HFFc6 (cell line): Measurements from ENCODE around the gene GSAP. TPM values are rescaled to one million over a fixed set of nuclear protein-coding genes. Genes with fewer than 3 reads are reported as not detected.

Experiments
- DNase-seq: peaks from one replicate; pipeline ENCODE4 v3.0.0-alpha.2; 2018
- H3K27ac Mint-ChIP-seq: 2 replicates; pipeline ENCODE4 v1.8.0; 2020; ENCODE audit warnings: mild to moderate bottlenecking, mixed read lengths
- H3K27me3 Mint-ChIP-seq: 2 replicates; pipeline ENCODE4 v1.8.0; 2021; ENCODE audit warnings: mild to moderate bottlenecking, moderate library complexity, mixed read lengths; ENCODE audit not compliant: insufficient read depth
- H3K36me3 Mint-ChIP-seq: 2 replicates; pipeline ENCODE4 v1.8.0; 2021; ENCODE audit warnings: low read depth, mixed read lengths
- H3K4me1 Mint-ChIP-seq: 2 replicates; pipeline ENCODE4 v1.8.0; 2020; ENCODE audit warnings: low read depth, mixed read lengths
- H3K4me3 Mint-ChIP-seq: 2 replicates; pipeline ENCODE4 v1.8.0; 2020; ENCODE audit warnings: mild to moderate bottlenecking, moderate library complexity, mixed read lengths
- H3K9me3 Mint-ChIP-seq: 2 replicates; pipeline ENCODE4 v1.8.0; 2020; ENCODE audit warnings: mild to moderate bottlenecking, mixed read lengths
- CTCF ChIP-seq: fragments of 200-600 bp; sonication (generic); IDR thresholded peaks from 2 replicates; pipeline ENCODE4 v1.5.0; 2021; ENCODE audit warnings: antibody characterized with exemption, mild to moderate bottlenecking
- total RNA-seq, 6 experiments: library from RNA; stranded (reverse); fragmentation: NEBNext Ultra II Directional; extraction: Animal tissue kit (Norgen Biotek cat#: 25700); gene quantifications; 2 replicates in 1 of 6; 3 replicates in 5 of 6; pipeline ENCODE4 v1.2.3, GENCODE V29; 2021

The GSAP gene
- total RNA-seq, 6 experiments from 2014 or later = 1.4 to 2.8 (median 2.2) TPM

- no peak for DNase-seq
- Mint-ChIP-seq H3K27ac (no peak overlapping the region), H3K27me3 (no peaks in the 10 kb centered on the region), H3K4me3 (peak overlapping the region; percentile 70), H3K36me3 (no peaks in the 10 kb centered on the region), H3K9me3 (no peaks in the 10 kb centered on the region), H3K4me1 (peaks cover 61% of the 10 kb centered on the region)
- TF ChIP-seq CTCF = no peak
Observed at GRCh38 chr7:77415476-77415822, 700 bp downstream of the GSAP start.

DNA sequence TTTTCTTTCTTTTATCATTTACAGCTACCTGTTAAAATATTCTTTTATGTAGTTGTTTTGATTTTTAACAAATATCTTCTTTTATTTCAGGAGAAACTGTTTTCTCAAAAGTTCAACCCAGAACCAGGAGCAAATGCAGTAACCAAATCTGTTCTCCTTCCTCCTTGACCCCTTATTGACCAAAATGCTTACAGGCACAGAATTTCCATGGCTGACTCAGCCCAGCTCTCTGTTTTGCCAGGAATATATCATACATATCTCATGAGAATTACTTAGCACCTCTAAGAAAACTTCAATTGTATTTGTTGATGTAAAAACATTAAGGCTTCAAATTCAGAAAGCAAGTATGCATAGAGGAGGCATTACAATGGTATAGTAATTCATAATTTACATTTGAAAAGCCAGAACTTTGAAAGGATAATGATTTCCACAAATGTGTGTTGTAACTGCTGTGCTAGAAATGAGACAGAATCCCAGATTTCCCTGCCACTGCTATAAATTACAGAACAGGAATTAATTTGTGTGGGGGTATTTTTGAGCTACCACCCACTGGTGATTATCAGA, 2.2 kb downstream of the GSAP start:
- Mint-ChIP-seq H3K27ac (peak overlapping the region; percentile 11; the same call in 1 of the 2 replicates), H3K9me3 (no peaks in the 10 kb centered on the region), H3K4me3 (no peak overlapping the region), H3K4me1 (peaks cover 69% of the 10 kb centered on the region), H3K27me3 (no peaks in the 10 kb centered on the region), H3K36me3 (no peaks in the 10 kb centered on the region)
- no peak for DNase-seq
- TF ChIP-seq CTCF = no peak

GRCh38 chr7:77413128-77413527, 3.0 kb downstream of the GSAP start:
- no peaks in the 10 kb centered on the region for H3K36me3 Mint-ChIP-seq
- DNase-seq = no peak
- H3K27me3 Mint-ChIP-seq = no peaks in the 10 kb centered on the region
- H3K4me1 Mint-ChIP-seq = peaks cover 66% of the 10 kb centered on the region
- no peak overlapping the region for H3K27ac Mint-ChIP-seq
- H3K4me3 Mint-ChIP-seq = no peak overlapping the region
- no peaks in the 10 kb centered on the region for H3K9me3 Mint-ChIP-seq
- TF ChIP-seq CTCF = no peak

DNA sequence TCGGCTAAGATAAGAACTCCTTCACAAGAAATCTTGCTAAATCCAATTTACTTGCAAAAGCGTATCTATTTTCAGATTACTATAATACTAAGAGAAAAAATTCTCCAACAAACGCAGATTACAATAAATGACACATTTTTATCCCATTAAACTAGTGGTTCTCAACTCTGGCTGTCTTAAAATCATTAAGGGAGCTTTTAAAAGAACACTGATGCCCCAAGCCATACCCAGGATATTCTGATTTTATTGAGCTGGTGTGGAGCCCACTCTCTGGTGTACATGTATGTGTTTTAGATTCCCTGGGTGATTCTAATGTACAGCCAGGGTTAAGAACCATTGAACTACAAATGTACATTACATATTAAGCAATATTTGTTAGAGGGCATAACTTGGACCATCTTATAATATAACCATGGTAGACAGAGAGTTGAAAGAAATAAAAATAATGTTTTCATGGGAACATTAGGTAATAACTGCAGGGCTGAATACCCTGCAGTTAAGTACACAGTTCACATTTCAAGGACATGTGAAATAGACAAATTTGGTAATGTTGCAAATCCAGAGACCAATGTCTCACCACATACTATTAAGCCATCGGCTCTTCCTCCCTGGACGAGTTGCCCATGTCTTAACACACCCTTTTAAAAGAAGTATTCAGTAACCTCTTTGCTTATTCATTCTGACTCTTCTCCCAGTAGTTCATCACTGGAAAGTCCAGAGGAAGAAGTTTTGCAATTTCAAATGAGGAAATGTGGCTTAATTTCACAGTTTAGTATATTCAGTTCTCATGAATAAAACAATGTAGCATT, 6.2 kb downstream of the GSAP start:
- H3K9me3 Mint-ChIP-seq = no peaks in the 10 kb centered on the region
- peak; percentile 57 for DNase-seq
- TF ChIP-seq CTCF = no peak
- H3K4me1 Mint-ChIP-seq = peaks cover 56% of the 10 kb centered on the region
- no peaks in the 10 kb centered on the region for H3K27me3 Mint-ChIP-seq
- no peaks in the 10 kb centered on the region for H3K36me3 Mint-ChIP-seq
- peak overlapping the region; percentile 65 for H3K4me3 Mint-ChIP-seq
- H3K27ac Mint-ChIP-seq = peak overlapping the region; percentile 85

DNA sequence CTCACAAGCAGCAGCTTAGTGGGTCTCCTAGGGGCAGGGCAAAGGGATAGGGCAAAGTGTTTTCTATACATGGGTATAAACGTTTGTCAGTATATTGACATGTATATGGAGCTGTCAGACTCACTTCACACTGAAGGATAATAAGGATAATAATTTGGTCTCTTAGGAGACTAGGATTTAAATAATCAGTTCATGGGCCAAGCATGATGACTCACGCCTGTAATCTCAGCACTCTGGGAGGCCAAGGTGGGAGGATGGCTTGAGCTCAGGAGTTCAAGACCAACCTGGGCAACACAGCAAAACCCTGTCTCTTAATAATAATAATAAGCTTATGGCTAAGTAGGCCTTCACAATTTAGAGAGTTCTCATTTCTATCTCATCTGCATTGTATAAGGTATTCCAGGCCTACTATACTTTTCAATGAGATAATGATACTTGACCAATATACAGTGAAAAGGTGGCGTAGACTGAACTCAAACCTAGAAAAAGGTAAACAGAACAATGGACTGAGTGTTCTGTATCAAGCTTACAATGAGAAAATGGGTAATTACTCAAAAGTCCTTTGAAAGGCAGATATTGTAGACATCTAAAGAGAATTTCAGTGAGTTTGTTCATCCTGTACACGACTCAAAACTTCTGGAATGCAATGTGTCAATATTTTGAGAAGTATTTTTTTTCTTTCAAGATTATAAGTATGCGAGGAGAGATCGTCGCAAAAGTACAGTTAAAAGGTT, 7.0 kb downstream of the GSAP start:
- Mint-ChIP-seq H3K27ac (peak overlapping the region; percentile 85), H3K4me3 (peak overlapping the region; percentile 65), H3K27me3 (no peaks in the 10 kb centered on the region), H3K9me3 (no peaks in the 10 kb centered on the region), H3K36me3 (no peaks in the 10 kb centered on the region), H3K4me1 (peaks cover 53% of the 10 kb centered on the region)
- no peak for DNase-seq
- no peak for TF ChIP-seq CTCF
